ENCODE results near the gene GRB10. TPM values are rescaled to one million over a fixed set of nuclear protein-coding genes. Genes with fewer than 3 reads are reported as not detected.
"Not testable (repeated sequence)": the region's sequence is repeated elsewhere in the genome, so short reads cannot be mapped to it uniquely, and the experiment has no call there.

Gene GRB10
- total RNA-seq, 1 experiment from 2014 or later, result 68.2 TPM

DNA sequence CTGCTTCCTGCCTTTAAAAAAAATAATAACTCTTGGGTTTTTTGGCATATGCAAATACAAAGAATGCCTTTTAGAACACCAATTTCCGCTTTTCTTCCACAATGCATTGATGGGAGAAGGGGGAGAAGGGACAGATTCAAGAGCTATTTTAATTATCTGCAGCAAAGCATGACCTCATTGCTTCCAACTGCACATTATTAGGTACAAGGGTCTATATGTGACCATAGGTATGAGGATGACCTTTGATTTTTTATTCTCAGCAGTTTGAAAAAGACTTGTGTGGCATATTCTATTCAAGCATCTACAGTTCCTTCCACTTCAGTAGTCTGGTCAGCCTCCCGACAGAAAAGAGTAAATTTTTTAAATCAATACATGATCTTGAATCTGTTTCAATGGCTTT, 39.7 kb downstream of the GRB10 start:
- H3K27ac Mint-ChIP-seq (ENCODE audit: low read depth, unreplicated experiment), result no peak overlapping the region
- DNase-seq (ENCODE audit: unreplicated experiment), result no peak
- no peaks in the 10 kb centered on the region for H3K9me3 Mint-ChIP-seq (ENCODE audit: unreplicated experiment)
- H3K27me3 Mint-ChIP-seq (ENCODE audit: insufficient read depth, unreplicated experiment), result no peaks in the 10 kb centered on the region
- TF ChIP-seq, protein P1, sequence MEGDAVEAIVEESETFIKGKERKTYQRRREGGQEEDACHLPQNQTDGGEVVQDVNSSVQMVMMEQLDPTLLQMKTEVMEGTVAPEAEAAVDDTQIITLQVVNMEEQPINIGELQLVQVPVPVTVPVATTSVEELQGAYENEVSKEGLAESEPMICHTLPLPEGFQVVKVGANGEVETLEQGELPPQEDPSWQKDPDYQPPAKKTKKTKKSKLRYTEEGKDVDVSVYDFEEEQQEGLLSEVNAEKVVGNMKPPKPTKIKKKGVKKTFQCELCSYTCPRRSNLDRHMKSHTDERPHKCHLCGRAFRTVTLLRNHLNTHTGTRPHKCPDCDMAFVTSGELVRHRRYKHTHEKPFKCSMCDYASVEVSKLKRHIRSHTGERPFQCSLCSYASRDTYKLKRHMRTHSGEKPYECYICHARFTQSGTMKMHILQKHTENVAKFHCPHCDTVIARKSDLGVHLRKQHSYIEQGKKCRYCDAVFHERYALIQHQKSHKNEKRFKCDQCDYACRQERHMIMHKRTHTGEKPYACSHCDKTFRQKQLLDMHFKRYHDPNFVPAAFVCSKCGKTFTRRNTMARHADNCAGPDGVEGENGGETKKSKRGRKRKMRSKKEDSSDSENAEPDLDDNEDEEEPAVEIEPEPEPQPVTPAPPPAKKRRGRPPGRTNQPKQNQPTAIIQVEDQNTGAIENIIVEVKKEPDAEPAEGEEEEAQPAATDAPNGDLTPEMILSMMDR (IDR thresholded peaks at IDR 0.05; ENCODE audit: unreplicated experiment), result no peak
- peaks cover 16% of the 10 kb centered on the region for H3K36me3 Mint-ChIP-seq (ENCODE audit: insufficient read depth, unreplicated experiment)
- intact Hi-C loops (cut with micrococcal nuclease), result no loop called here
- BruUV-seq (replicated peaks), result no TSS peak
- POLR2A ChIA-PET, result no interaction called here
- H3K4me1 Mint-ChIP-seq (ENCODE audit: insufficient read depth, unreplicated experiment), result peaks cover 16% of the 10 kb centered on the region
- CTCF ChIA-PET, result interaction anchor here (0.6 kb wide), 1 partner anchor 11 kb away, joined by 3 read pairs; no protein-coding TSS in a partner anchor
- H3K4me3 Mint-ChIP-seq (ENCODE audit: unreplicated experiment), result no peak overlapping the region

GRCh38 chr7:50742401-50742800, 40.3 kb downstream of the GRB10 start:
- TF ChIP-seq, protein P1 (IDR thresholded peaks at IDR 0.05; ENCODE audit: unreplicated experiment), result no peak
- ChIA-PET POLR2A (no interaction called here), CTCF (interaction anchor here (0.8 to 1.0 kb wide), 2 partner anchors 41 to 421 kb away, joined by 3 read pairs; no protein-coding TSS in a partner anchor)
- no TSS peak for BruUV-seq (replicated peaks)
- no peak for DNase-seq (ENCODE audit: unreplicated experiment)
- Mint-ChIP-seq H3K27ac (ENCODE audit: low read depth, unreplicated experiment) (no peak overlapping the region), H3K4me3 (ENCODE audit: unreplicated experiment) (no peak overlapping the region), H3K36me3 (ENCODE audit: insufficient read depth, unreplicated experiment) (peaks cover 16% of the 10 kb centered on the region), H3K4me1 (ENCODE audit: insufficient read depth, unreplicated experiment) (peaks cover 16% of the 10 kb centered on the region), H3K27me3 (ENCODE audit: insufficient read depth, unreplicated experiment) (no peaks in the 10 kb centered on the region), H3K9me3 (ENCODE audit: unreplicated experiment) (peaks cover 2% of the 10 kb centered on the region)
- intact Hi-C loops (cut with micrococcal nuclease), result no loop called here

- ChIA-PET CTCF (interaction anchor here (0.9 to 1.3 kb wide), 2 partner anchors 328 to 401 kb away, joined by 3 to 5 read pairs; no protein-coding TSS in a partner anchor), POLR2A (no interaction called here)
- TF ChIP-seq, protein P1 (IDR thresholded peaks at IDR 0.05; ENCODE audit: unreplicated experiment), result no peak
- Mint-ChIP-seq H3K4me3 (ENCODE audit: unreplicated experiment) (no peak overlapping the region), H3K9me3 (ENCODE audit: unreplicated experiment) (peaks cover 6% of the 10 kb centered on the region), H3K27me3 (ENCODE audit: insufficient read depth, unreplicated experiment) (no peaks in the 10 kb centered on the region), H3K36me3 (ENCODE audit: insufficient read depth, unreplicated experiment) (peaks cover 11% of the 10 kb centered on the region), H3K27ac (ENCODE audit: low read depth, unreplicated experiment) (no peak overlapping the region), H3K4me1 (ENCODE audit: insufficient read depth, unreplicated experiment) (peaks cover 16% of the 10 kb centered on the region)
- no TSS peak for BruUV-seq (replicated peaks)
- no peak for DNase-seq (ENCODE audit: unreplicated experiment)
- intact Hi-C loops (cut with micrococcal nuclease), result no loop called here
These were observed 42.8 kb downstream of the GRB10 start for GRCh38 chr7:50739744-50740435.

DNA sequence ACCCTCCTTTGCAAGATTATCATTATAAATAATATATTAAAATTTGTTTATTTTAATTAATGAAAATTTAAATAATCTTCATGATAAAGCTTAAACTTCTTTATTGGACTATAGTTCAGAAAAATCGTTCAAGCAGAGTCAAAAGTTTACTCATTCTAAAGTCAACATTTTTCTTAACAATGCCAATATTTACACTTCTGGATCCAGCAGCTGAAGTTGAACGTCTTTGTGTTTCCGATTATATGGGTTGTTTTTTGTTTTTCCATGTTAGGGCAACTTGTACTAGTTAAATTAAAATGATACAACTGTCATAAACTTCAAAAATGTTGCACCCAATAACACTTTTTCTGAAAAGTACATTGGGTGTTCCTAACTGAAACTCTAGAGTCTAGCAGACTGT, 43.8 kb downstream of the GRB10 start:
- TF ChIP-seq, protein P1 (IDR thresholded peaks at IDR 0.05; ENCODE audit: unreplicated experiment), result no peak
- ChIA-PET CTCF (interaction anchor here (1.3 kb wide), 1 partner anchor 329 kb away, joined by 3 read pairs; no protein-coding TSS in a partner anchor), POLR2A (interaction anchor here (1.2 kb wide), 1 partner anchor 22 kb away, joined by 3 read pairs; no protein-coding TSS in a partner anchor)
- Mint-ChIP-seq H3K4me3 (ENCODE audit: unreplicated experiment) (no peak overlapping the region), H3K27ac (ENCODE audit: low read depth, unreplicated experiment) (no peak overlapping the region), H3K36me3 (ENCODE audit: insufficient read depth, unreplicated experiment) (peaks cover 11% of the 10 kb centered on the region), H3K27me3 (ENCODE audit: insufficient read depth, unreplicated experiment) (no peaks in the 10 kb centered on the region), H3K9me3 (ENCODE audit: unreplicated experiment) (peaks cover 6% of the 10 kb centered on the region), H3K4me1 (ENCODE audit: insufficient read depth, unreplicated experiment) (peaks cover 23% of the 10 kb centered on the region)
- intact Hi-C loops (cut with micrococcal nuclease), result no loop called here
- BruUV-seq (replicated peaks), result no TSS peak
- DNase-seq (ENCODE audit: unreplicated experiment), result no peak

GRCh38 chr7:50735836-50736235, 46.9 kb downstream of the GRB10 start:
- CTCF ChIA-PET; DNase-seq (ENCODE audit: unreplicated experiment); H3K27me3 Mint-ChIP-seq (ENCODE audit: insufficient read depth, unreplicated experiment); H3K9me3 Mint-ChIP-seq (ENCODE audit: unreplicated experiment); intact Hi-C loops (cut with micrococcal nuclease); H3K27ac Mint-ChIP-seq (ENCODE audit: low read depth, unreplicated experiment); BruUV-seq (replicated peaks); H3K4me3 Mint-ChIP-seq (ENCODE audit: unreplicated experiment); POLR2A ChIA-PET: not testable (repeated sequence)
- H3K4me1 Mint-ChIP-seq (ENCODE audit: insufficient read depth, unreplicated experiment), result peaks cover 24% of the 10 kb centered on the region
- H3K36me3 Mint-ChIP-seq (ENCODE audit: insufficient read depth, unreplicated experiment), result peaks cover 19% of the 10 kb centered on the region
